HUDEP-2 (cell line): ENCODE results near the gene SOX6.
A peak's percentile ranks its signal among the peaks of the same experiment; 100 is the strongest.

ENCODE experiments used
- DNase-seq, 76 experiments: peaks; one replicate each; lab custom pipeline; 2025; ENCODE audit not compliant: unreplicated experiment in 76 of 76; lab: John Stamatoyannopoulos, UW

The SOX6 gene

GRCh38 chr11:16204261-16204660 is 152.1 kb downstream of the SOX6 start:
- DNase-seq, result no peak

- DNase-seq, result no peak
Observed at GRCh38 chr11:16195651-16196050, 160.7 kb downstream of the SOX6 start.

GRCh38 chr11:16194566-16194965 is 161.8 kb downstream of the SOX6 start:
- DNase-seq, result no peak

- DNase-seq, result peak in 12 of 76 experiments; percentile 2 to 36 (median 16)
Observed at GRCh38 chr11:16193897-16194381, 162.4 kb downstream of the SOX6 start.

GRCh38 chr11:16191868-16192240 is 164.5 kb downstream of the SOX6 start:
- DNase-seq, result no peak

- peak in 12 of 76 experiments; percentile 1 to 42 (median 14) for DNase-seq
Observed at GRCh38 chr11:16191212-16191867, 165.0 kb downstream of the SOX6 start.

- no peak for DNase-seq
Observed at GRCh38 chr11:16186680-16187079, 169.7 kb downstream of the SOX6 start.

GRCh38 chr11:16185042-16185441 is 171.3 kb downstream of the SOX6 start:
- DNase-seq, result no peak

- no peak for DNase-seq
Observed at GRCh38 chr11:16184588-16184987, 171.8 kb downstream of the SOX6 start.

GRCh38 chr11:16182553-16182952 is 173.8 kb downstream of the SOX6 start:
- DNase-seq, result no peak

- DNase-seq, result no peak
Observed at GRCh38 chr11:16180868-16181267, 175.5 kb downstream of the SOX6 start.

- DNase-seq, result no peak
Observed at GRCh38 chr11:16179676-16180075, 176.7 kb downstream of the SOX6 start.

GRCh38 chr11:16178273-16178672 is 178.1 kb downstream of the SOX6 start:
- no peak for DNase-seq

- DNase-seq, result no peak
Observed at GRCh38 chr11:16177688-16178087, 178.7 kb downstream of the SOX6 start.

GRCh38 chr11:16173798-16174197 is 182.5 kb downstream of the SOX6 start:
- no peak for DNase-seq

- no peak for DNase-seq
Observed at GRCh38 chr11:16171882-16172281, 184.5 kb downstream of the SOX6 start.

- no peak for DNase-seq
Observed at GRCh38 chr11:16169956-16170847, 186.1 kb downstream of the SOX6 start.

- no peak for DNase-seq
Observed at GRCh38 chr11:16169541-16169940, 186.8 kb downstream of the SOX6 start.

GRCh38 chr11:16167706-16168487 is 188.4 kb downstream of the SOX6 start:
- DNase-seq, result no peak

- DNase-seq, result no peak
Observed at GRCh38 chr11:16166571-16166970, 189.8 kb downstream of the SOX6 start.

GRCh38 chr11:16160146-16160545 is 196.2 kb downstream of the SOX6 start:
- DNase-seq, result no peak
